Natural killer cell (primary cell): Measurements from ENCODE around the gene LDAH. TPM values are rescaled to one million over a fixed set of nuclear protein-coding genes. Genes with fewer than 3 reads are reported as not detected.

Source experiments
- ATAC-seq, 3 donors: fragments of 150-1000 bp in 2 of 3; fragments of 200-7000 bp in 1 of 3; cut with Tn5 transposase; 1 replicate in 1 of 3; 2 replicates in 2 of 3; pipeline ENCODE4 v1.10.0; 2021; ENCODE audit warnings: mild to moderate bottlenecking in 2 of 3, moderate library complexity in 2 of 3
- DNase-seq, 2 donors: peaks; one replicate each; pipeline versions ENCODE4 v3.0.0 to v3.0.0-alpha.2; 2013 to 2021; ENCODE audit warnings: mixed read lengths in 1 of 2
- H3K27ac ChIP-seq: one replicate; pipeline ENCODE4 v1.5.1; 2013; ENCODE audit warnings: mild to moderate bottlenecking, low read length
- H3K27me3 ChIP-seq: one replicate; pipeline ENCODE4 v1.6.1; 2013; ENCODE audit warnings: low read length; ENCODE audit not compliant: control insufficient read depth, insufficient read depth
- H3K36me3 ChIP-seq: one replicate; pipeline ENCODE4 v1.6.1; 2013; ENCODE audit warnings: low read length; ENCODE audit not compliant: control insufficient read depth, insufficient read depth
- H3K4me1 ChIP-seq: one replicate; pipeline ENCODE4 v1.6.1; 2013; ENCODE audit warnings: low read length; ENCODE audit not compliant: control insufficient read depth, insufficient read depth
- H3K4me3 ChIP-seq: one replicate; pipeline ENCODE4 v1.5.1; 2013; ENCODE audit warnings: low read length
- H3K9me3 ChIP-seq: one replicate; pipeline ENCODE4 v1.6.1; 2013; ENCODE audit warnings: low read length; ENCODE audit not compliant: control insufficient read depth, insufficient read depth
- H3K27ac Mint-ChIP-seq, 2 donors: one replicate each; pipeline ENCODE4 v1.8.0; 2022; ENCODE audit warnings: mild to moderate bottlenecking in 2 of 2, mixed read lengths in 2 of 2, moderate library complexity in 1 of 2
- H3K27me3 Mint-ChIP-seq, 2 donors: one replicate each; pipeline ENCODE4 v1.8.0; 2022; ENCODE audit warnings: low read depth in 2 of 2, mixed read lengths in 2 of 2
- H3K36me3 Mint-ChIP-seq: one replicate; pipeline ENCODE4 v1.8.0; 2022; ENCODE audit warnings: mixed read lengths
- H3K4me1 Mint-ChIP-seq, 2 donors: one replicate each; pipeline ENCODE4 v1.8.0; 2022; ENCODE audit warnings: mixed read lengths in 2 of 2
- H3K4me3 Mint-ChIP-seq: one replicate; pipeline ENCODE4 v1.8.0; 2022; ENCODE audit warnings: mild to moderate bottlenecking, moderate library complexity, mixed read lengths
- H3K9me3 Mint-ChIP-seq, 2 donors: one replicate each; pipeline ENCODE4 v1.8.0; 2022; ENCODE audit warnings: mixed read lengths in 2 of 2
- CTCF ChIP-seq: fragments of 200-600 bp; IDR thresholded peaks from one replicate; pipeline ENCODE4 v1.8.0; 2022; ENCODE audit warnings: antibody characterized with exemption
- WGBS: methylation state at CpG from one replicate; pipeline ENCODE4 v1.1.7; 2013; ENCODE audit warnings: missing lambda C conversion rate; ENCODE audit not compliant: insufficient coverage; 5-methylcytosine and 5-hydroxymethylcytosine counted together
- intact Hi-C: fragments of 100-400 bp; cut with micrococcal nuclease; formaldehyde crosslinking; loops from one replicate; pipeline ENCODE4 v1.14.2; 2022
- total RNA-seq, 4 donors: library from RNA; stranded (reverse); fragments of 120-200 nt in 1 of 4; gene quantifications; one replicate each; pipeline versions ENCODE4 v1.2.3 to v1.2.4, GENCODE V29; 2013 to 2022

LDAH gene
- total RNA-seq: 10 to 100 TPM; 14.5 to 25.6 (median 17.2) TPM
- 37.6 TPM for total RNA-seq (2013)

DNA sequence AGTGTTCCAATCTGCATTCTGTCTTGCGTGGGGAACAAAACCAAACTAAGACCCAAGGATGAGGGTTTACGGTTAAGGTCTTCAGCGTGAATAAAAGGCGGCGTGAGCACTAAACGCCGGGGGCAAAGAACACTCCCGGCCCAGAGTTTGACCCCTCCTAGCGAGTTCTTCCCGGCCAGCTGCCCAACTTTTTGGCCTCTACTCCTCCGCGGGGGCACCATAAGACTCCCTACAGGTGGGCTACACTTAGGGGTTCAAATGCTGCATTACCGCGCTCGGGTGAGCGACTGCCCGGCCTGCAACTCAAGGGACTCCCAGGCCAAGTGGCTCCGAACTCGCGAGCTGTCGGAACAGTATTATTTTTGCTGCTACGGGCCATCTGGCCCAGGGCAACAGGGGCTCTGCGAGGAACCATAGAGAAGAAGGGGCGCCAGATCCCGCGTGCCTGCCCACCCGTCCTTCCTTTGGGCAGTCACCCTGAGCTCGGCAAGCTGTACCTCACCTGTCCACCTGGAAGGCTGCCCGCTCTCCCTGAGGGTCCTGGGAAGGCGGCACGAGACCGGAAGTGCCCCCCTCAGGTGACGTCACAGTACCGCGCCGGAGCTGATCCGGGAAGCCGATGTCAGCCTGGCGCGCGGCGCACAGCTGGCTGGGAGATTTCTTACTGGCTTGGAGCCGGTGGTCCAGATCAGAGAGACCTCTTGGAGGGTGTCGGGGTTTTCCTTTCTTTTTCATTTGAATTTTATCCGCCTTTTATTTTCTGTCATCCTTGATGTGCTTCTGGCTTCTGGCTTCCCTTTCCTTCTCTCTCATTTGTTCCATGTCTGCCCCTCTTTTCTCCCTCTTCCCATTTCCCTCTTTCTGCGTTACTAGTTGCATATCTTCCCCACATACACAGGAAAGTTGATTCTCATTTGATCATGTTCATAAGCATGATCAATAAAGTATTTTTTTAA is at the start of gene LDAH:
TSS of gene LDAH (minus strand) at position 567 of the 956 bp plus-strand sequence. CDS start 21,638 bp downstream, outside the sequence.
- peaks cover 0 to 1% of the 10 kb centered on the region in 2 donors for H3K27me3 Mint-ChIP-seq
- no peaks in the 10 kb centered on the region for H3K9me3 ChIP-seq
- H3K4me3 ChIP-seq: peak within 1 kb of the TSS; percentile 94
- WGBS: under 1% methylated on average over 46 of the region's 46 CpGs
- peak within 1 kb of the TSS; percentile 97 for H3K27ac ChIP-seq
- TF ChIP-seq CTCF: no peak
- H3K9me3 Mint-ChIP-seq: no peaks in the 10 kb centered on the region
- no peaks in the 10 kb centered on the region for H3K27me3 ChIP-seq
- no peaks in the 10 kb centered on the region for H3K36me3 Mint-ChIP-seq
- no peaks in the 10 kb centered on the region for H3K36me3 ChIP-seq
- H3K27ac Mint-ChIP-seq: peak within 1 kb of the TSS; percentile 97 to 99
- H3K4me3 Mint-ChIP-seq: peak within 1 kb of the TSS; percentile 96
- peak; percentile 83 to 88 (median 84) for ATAC-seq
- intact Hi-C loops: loop anchor here (2.0 kb wide), 1 partner anchor 162 kb away; no protein-coding TSS in a partner anchor
- H3K4me1 Mint-ChIP-seq: peaks cover 6 to 18% of the 10 kb centered on the region in 2 donors
- DNase-seq: peak; percentile 86 to 91
- peaks cover 5% of the 10 kb centered on the region for H3K4me1 ChIP-seq

- DNase-seq (peak in 1 of 2 donors; percentile 52), ATAC-seq (peak in 1 of 3 donors; percentile 30)
- no peaks in the 10 kb centered on the region for H3K27me3 ChIP-seq
- H3K4me3 ChIP-seq: no peak overlapping the region
- 0% methylated on average over 2 of the region's 2 CpGs for WGBS
- Mint-ChIP-seq H3K4me1 (peaks cover 0 to 5% of the 10 kb centered on the region in 2 donors), H3K9me3 (no peaks in the 10 kb centered on the region), H3K4me3 (no peak overlapping the region), H3K27ac (no peak overlapping the region), H3K36me3 (no peaks in the 10 kb centered on the region), H3K27me3 (peaks cover 20 to 55% of the 10 kb centered on the region in 2 donors)
- H3K36me3 ChIP-seq: no peaks in the 10 kb centered on the region
- intact Hi-C loops: no loop called here
- H3K4me1 ChIP-seq: no peaks in the 10 kb centered on the region
- TF ChIP-seq CTCF: no peak
- H3K27ac ChIP-seq: no peak overlapping the region
- no peaks in the 10 kb centered on the region for H3K9me3 ChIP-seq
Measured at GRCh38 chr2:20868377-20868776, 45.5 kb upstream of the LDAH start.

DNA sequence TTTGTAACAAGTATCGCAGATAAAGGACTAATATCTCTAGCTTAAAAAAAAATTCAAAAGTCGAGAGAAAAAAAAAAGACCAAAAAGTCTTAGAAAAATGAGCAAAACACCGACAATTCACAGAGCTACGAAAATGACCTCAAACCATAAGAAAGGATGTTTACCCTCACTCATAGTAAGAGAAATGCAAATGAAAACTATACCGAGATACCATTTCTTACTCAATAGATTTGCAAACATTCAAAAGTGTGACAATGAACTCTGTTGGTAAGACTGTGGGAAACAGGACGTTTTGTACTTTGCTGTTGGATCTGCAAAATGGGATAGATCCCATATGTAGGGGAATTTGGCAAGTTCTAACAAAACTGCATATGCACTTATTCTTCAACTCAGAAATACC is 39.9 kb upstream of the LDAH start:
- Histone ChIP-seq H3K27ac (no peak overlapping the region), H3K36me3 (no peaks in the 10 kb centered on the region), H3K4me3 (no peak overlapping the region), H3K27me3 (peaks cover 2% of the 10 kb centered on the region), H3K9me3 (no peaks in the 10 kb centered on the region), H3K4me1 (no peaks in the 10 kb centered on the region)
- intact Hi-C loops: no loop called here
- TF ChIP-seq CTCF: no peak
- no peak for DNase-seq
- 94% methylated on average over 2 of the region's 6 CpGs for WGBS
- no peak for ATAC-seq
- Mint-ChIP-seq H3K36me3 (no peaks in the 10 kb centered on the region), H3K9me3 (no peaks in the 10 kb centered on the region), H3K4me1 (no peaks in the 10 kb centered on the region), H3K27me3 (peaks cover 14 to 35% of the 10 kb centered on the region in 2 donors), H3K27ac (no peak overlapping the region), H3K4me3 (no peak overlapping the region)
